HCEC 1CT (cell line): Measurements from ENCODE around the gene NTN1.

Experiments used
- DNase-seq: peaks from one replicate; pipeline ENCODE4 v3.0.0-alpha.2; 2017

The NTN1 gene

DNA sequence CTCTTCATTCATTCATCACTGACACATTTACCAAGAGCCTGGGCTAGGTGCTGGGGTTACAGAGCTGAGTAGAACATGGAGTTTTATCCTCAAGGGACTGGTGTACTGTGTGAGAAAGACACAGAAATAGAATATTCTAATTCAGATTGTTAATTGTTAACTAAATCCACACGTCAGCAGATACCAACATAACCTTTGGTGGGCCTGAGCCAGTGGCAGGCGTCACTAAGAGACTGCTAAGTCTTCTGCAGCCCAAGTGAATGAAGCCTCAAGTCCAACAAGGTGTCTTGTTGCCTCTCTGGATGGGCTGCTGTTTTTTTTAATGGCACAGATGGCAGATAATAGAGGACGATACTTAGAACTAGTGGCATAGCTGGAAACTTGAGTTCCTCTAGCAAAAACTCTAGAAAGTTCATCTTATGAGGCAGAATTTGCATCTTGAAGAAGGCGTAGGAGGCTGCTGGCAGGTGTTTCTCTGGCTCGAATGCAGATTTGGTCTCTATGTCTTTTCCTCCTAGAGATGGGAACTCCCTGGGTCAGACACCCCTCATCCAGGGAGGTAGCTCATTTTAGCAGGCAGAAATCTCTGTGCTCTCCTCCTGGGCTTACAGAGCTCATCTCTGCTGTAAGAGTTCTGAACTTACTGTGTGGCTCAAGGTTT, 179.5 kb downstream of the NTN1 start:
- no peak for DNase-seq

DNA sequence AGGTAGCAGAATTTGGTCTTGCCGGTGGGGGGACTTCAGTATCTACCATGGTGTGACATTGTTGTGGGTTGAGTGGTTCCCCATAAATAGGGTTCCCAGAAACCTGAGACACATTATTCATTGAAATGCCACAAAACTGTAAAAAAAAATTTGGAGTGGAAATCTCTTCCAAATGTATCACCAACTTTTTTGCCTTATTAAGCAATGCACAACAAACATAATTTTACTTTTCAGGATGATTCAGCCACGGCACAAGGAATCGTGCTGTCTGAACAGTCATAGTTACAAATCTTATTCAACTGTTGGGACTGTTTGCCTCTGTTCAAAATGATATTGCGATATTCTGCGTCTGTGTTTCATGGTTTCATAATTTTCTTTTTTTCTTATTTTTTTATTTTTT, 181.2 kb downstream of the NTN1 start:
- peak; percentile 44 for DNase-seq

DNA sequence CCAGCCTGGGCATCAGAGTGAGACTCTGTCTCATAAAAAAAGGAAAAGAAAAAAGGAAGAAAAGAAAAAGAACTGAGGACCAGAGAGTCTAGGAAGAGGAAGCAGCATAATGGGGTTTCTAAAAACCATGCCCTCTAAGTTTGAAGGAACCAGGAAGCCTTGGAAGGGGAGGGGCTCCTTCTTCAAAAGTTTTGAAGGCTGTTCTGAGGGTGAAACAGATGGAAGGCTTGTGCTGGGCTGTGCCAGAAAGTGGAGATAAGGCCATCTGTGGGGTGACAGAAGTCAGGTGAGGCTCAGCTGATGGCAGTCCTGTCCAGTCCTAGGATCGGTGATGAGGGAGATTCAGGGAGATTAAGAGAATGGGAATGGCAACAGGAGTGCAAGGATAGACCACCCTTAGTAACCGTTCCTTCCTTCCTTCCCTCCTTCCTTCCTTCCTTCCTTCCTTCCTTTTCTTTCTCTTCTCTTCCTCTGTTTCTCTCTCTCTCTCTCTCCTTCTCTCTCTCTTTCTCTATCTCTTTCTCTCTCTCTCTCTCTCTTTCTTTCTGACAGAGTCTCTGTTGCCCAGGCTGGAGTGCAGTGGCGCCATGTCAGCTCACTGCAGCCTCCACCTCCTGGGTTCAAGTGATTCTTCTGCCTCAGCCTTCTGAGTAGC, 182.6 kb downstream of the NTN1 start:
- DNase-seq, result no peak

DNA sequence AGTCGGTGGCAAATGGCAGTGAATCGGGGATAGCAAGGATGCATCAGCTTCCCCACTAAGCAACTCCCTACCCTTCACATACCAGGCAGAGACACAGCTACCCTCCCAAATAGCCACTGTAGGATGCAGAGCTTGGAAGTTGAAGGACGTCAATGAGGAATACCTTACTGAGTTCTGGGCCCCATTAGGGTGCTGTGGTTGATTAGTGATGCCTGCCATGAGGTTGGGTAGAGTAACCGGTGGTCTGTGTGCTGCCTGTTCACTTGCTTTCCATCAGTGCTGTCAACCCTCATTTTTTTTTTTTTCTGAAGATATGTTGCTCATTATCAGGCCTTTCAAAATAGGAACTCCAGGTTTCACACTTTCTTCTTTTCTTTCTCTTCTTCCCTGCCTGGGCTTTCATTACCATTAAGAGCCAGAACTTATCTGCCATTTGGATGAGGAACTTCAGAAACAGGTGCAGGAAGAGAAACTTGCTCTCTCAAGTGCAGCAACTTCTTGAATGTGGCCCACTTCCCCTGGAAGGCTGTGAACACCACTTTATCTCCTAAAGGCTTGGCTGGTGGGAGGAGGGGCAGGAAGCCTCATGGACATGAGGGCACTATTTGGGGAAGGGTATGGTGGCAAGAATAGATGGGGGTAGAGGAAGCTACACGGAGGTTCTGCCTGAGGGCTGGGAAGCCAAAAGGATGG, 183.5 kb downstream of the NTN1 start:
- DNase-seq, result no peak

- DNase-seq, result no peak
These were observed 184.5 kb downstream of the NTN1 start for GRCh38 chr17:9205520-9206409.

DNA sequence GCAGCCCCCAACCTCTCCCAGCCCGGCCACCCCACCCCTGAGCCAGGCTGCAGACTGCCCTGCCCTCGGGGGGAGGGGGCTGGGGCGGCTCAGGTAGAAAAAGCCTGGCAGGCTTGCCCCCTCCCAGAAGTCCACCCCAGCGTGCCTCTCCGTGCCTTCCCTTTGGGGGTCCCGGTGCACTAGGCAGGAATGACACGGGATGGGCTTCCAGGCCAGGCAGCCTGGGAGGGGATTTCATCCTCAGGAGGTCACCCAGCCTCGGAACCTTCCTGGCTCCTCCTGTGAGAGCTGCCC, 185.0 kb downstream of the NTN1 start:
- no peak for DNase-seq

- DNase-seq, result no peak
These were observed 185.5 kb downstream of the NTN1 start for GRCh38 chr17:9206741-9207332.

- DNase-seq, result no peak
These were observed 187.2 kb downstream of the NTN1 start for GRCh38 chr17:9208381-9209105.

DNA sequence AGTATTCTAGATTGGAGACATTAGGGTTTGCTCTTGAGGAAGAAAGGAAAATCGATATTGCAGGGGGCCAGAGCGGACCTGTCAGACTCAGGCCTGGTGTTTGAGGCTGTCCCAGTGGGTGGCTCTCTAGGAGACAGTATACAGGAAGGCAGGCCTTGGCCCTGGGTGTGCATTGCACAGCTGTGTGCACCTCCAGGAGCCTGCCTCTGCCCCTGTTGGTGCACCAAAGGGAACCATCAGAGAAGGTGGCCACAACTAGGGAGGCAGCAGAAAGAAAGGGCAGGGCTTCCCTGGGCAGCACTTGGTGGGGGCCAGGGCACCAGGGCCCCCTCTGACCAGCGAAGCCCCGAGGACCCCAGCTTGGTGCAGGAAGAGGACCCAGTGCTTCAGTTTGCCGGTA, 188.0 kb downstream of the NTN1 start:
- DNase-seq, result no peak

DNA sequence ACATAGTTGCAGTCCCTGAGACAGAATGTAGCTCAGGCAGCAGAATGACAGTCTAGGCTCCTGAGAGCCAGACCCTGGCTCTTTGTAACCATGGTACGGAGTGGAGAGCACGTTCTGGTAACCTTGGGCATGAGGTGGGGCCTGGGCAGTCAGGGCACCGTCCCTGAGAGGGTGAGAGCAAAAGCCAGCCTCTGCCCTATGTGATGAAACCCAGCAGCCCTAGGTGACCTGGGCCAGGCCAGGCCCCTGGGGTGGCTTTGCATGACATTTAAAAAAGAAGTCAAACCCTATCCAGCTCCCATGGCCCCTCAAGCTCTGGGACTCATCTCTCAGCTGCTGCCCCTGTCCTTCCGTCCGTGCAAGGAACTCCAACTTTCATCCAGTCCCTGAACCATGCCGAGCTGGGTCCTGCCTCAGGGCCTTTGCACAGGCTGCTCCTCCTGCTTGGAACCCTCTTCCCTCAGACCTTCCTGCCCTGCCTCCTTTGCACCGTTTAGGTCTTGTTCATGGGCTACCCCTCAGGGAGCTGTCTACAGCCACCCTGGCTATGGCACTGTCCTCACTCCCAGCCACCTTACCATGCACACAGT, 188.6 kb downstream of the NTN1 start:
- no peak for DNase-seq

- DNase-seq, result no peak
These were observed 189.9 kb downstream of the NTN1 start for GRCh38 chr17:9211133-9211765.

- no peak for DNase-seq
These were observed 191.3 kb downstream of the NTN1 start for GRCh38 chr17:9212376-9213302.

DNA sequence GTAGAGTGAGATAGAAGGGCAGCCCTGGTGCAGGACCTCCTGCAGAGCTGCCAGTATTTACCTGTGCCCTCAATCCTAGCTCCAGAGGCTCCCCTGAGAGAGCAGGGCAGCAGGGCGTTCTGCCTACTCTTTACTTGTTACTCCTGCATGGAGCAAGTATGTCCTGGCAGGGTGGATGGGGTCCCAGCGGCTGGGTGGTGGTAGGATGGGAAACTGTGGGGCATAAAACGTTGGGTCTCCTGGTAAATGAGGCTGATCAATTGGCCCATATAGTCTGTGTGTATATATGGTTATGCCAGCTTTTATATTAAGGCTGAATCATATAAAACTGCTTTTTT, 192.0 kb downstream of the NTN1 start:
- DNase-seq, result no peak

- DNase-seq, result no peak
These were observed 194.2 kb downstream of the NTN1 start for GRCh38 chr17:9215465-9215864.

DNA sequence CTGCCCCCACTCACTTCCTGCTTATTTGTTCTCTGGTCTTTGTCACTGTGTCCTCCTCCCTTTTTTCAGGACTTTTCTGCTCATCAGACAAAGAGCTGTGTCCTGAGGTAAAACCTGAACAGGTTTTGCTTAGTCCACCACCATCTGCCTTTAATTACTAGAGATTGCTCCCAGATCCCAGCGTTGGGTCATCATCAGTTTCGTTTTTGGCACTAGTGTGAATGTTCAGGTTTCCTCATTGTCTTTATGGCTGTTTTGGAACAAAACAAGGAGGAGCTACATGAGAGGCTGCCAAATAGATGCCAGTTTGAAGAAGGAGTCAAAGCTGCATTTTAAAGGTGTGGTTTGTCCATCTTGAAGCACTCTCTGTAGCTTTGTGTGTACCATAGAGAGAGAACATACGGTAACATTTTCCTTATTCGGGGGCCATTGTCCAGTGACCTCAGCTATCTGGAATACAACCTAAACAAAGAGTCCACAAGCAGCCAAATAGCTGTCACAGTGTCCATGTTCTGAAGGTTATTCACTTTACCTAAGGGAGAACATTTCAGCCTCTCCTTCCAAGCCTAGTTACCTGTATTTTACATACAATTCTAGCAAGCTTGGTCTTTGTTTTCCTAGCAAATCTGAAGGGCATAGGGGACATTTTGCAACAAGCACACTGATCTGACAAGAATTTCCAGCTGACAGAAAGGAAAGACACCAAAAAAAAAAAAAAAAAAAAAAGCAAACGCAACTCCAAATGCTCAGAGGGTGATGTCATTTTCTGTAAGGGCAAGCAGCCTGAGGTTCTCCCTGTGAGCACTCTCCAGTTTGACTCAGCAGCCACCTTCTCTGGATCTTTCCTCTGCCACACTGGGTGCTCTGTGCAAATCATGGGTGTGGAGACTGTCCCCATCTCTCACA, 196.1 kb downstream of the NTN1 start:
- peak; percentile 74 for DNase-seq

GRCh38 chr17:9218064-9218635, 196.8 kb downstream of the NTN1 start:
- DNase-seq, result no peak

GRCh38 chr17:9218911-9219310, 197.6 kb downstream of the NTN1 start:
- DNase-seq, result no peak

- DNase-seq, result no peak
These were observed 198.5 kb downstream of the NTN1 start for GRCh38 chr17:9219631-9220397.
